ENCODE measurements around the gene WDR70. TPM values are rescaled to one million over a fixed set of nuclear protein-coding genes. Genes with fewer than 3 reads are reported as not detected.
"Not testable (repeated sequence)": the region's sequence is repeated elsewhere in the genome, so short reads cannot be mapped to it uniquely, and the experiment has no call there.

The WDR70 gene
- polyA plus RNA-seq, 3 donors, result 45.6 to 54.3 (median 47.7) TPM

DNA sequence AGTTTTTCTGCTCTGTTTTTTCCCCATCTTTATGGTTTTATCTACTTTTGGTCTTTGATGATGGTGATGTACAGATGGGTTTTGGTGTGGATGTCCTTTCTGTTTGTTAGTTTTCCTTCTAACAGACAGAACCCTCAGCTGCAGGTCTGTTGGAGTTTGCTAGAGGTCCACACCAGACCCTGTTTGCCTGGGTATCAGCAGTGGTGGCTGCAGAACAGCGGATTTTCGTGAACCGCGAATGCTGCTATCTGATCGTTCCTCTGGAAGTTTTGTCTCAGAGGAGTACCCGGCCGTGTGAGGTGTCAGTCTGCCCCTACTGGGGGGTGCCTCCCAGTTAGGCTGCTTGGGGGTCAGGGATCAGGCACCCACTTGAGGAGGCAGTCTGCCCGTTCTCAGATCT is 300.2 kb downstream of the WDR70 start:
- DNase-seq, result not testable (repeated sequence)

DNA sequence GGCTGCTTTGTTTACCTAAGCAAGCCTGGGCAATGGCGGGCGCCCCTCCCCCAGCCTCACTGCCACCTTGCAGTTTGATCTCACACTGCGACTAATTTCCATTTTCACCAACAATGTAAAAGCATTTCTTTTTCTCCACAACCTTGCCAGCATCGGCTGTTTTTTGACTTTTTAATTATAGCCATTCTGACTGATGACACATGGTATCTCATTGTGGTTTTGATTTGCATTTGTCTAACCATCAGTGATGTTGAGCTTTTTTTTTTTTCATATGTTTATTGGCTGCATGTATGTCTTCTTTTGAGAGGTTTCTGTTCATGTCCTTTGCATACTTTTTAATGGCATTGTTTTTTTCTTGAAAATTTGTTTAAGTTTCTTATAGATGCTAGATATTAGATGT is 300.8 kb downstream of the WDR70 start:
- not testable (repeated sequence) for DNase-seq

DNA sequence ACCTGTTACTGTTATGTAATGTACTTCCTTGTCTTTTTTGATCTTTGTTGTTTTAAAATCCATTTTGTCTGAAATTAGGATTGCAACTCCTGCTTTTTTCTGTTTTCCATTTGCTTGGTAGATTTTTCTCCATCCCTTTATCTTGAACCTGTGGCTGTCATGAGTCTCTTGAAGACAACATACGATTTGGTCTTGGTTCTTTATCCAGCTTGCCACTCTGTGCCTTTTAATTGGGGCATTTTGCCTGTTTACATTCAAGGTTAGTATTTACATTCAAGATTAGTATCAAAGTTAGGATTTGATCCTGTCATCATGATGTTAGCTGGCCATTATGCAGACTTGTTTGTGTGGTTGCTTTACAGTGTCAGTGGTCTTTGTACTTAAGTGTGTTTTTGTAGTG is 304.0 kb downstream of the WDR70 start:
- DNase-seq, result no peak

DNA sequence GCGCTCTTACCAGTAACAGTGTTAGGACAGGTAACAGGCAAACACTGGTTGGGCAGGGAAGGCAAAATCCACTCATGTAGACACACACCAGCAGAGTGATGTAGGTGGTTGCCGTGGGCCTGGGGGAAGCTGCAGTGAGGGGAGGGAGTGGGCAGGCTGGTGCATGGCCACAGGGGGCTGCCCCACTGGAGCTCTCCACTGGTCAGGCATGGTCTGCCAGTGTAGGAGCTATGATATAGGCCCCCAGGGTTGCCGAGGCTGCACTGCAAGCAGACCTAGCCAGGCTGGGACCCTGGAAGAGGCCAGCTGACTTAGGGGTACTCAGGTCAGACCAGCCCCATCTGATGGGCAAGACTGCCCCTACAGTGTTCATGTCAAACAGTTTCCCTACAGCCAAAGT is 306.1 kb downstream of the WDR70 start:
- DNase-seq, result no peak

DNA sequence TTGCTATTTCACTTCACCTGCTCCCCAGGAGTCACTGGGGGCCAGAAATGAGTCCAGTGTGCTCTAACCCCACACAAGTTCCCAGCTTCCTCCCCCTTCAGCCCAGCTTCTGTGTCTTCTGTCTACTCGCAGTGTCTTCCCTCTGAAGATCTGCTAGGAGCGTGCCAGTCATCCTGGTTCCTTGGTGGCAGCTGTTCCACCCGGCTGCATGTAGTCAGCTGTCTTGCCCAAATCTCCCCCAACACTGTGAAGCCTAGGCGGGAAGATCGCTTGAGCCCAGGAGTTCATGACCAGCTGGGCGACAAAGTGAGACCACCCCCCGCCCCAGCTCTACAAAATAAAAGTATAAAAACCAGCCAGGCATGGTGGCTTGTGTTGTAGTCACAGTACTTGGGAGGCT is 306.7 kb downstream of the WDR70 start:
- no peak for DNase-seq

DNA sequence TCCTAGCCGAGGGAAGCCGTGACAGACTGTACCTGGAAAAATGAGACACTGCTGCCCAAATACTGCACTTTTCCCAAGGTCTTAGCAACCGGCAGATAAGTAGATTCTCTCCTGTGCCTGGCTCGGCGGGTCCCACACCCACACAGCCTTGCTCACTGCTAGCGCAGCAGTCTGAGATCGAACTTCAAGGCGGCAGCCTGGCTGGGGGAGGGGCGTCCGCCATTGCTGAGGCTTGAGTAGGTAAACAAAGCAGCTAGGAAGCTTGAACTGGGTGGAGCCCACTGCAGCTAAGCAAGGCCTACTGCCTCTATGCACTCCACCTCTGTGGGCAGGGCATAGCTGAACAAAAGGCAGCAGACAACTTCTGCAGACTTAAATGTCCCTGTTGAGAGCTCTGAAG is 309.8 kb downstream of the WDR70 start:
- DNase-seq, result not testable (repeated sequence)

DNA sequence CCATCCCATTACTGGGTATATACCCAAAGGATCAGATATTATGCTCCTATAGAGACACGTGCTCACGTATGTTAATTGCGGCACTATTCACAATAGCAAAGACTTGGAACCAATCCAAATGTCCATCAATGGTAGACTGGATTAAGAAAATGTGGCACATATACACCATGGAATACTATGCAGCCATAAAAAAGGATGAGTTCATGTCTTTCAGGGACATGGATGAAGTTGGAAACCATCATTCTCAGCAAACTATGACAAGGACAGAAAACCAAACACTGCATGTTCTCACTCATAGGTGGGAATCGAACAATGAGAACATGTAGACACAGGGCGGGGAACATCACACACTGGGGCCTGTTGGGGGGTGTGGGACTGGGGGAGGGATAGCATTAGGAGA is 315.2 kb downstream of the WDR70 start:
- DNase-seq, result not testable (repeated sequence)

DNA sequence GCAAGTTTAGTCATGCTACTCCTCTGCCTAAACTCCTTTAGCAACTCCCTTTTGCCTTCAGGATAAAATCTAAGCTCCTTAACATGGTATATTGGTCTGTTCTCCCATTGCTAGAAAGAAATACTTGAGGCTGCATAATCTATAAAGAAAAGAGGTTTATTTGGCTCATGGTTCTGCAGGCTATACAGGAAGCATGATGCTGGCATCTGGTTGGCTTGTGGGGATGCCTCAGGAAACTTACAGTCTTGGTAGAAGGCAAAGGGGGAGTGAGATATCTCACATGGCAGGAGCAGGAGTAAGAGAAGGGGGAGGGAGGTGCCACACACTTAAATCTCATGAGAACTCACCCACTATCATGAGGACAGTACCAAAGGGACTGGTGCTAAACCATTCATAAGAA is 315.7 kb downstream of the WDR70 start:
- no peak for DNase-seq

DNA sequence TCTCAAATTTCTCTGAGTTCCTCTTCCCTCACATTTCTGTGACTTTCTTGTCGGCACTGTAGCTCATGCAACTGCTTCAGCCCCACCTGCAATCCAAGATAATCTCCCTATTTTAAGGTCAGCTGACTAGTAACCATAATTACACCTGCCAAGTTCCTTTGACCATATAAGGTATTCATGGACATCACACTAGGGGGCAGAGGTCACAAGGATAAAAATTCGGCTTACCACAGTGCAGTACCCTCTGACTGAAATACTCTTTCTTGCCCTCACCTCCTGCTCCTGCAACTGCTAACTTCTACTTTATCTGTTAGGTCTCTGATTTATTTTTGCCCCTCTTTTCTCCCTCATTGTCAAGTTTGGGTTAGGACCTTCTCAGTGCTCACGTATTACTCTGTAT is 316.5 kb downstream of the WDR70 start:
- DNase-seq, result no peak

DNA sequence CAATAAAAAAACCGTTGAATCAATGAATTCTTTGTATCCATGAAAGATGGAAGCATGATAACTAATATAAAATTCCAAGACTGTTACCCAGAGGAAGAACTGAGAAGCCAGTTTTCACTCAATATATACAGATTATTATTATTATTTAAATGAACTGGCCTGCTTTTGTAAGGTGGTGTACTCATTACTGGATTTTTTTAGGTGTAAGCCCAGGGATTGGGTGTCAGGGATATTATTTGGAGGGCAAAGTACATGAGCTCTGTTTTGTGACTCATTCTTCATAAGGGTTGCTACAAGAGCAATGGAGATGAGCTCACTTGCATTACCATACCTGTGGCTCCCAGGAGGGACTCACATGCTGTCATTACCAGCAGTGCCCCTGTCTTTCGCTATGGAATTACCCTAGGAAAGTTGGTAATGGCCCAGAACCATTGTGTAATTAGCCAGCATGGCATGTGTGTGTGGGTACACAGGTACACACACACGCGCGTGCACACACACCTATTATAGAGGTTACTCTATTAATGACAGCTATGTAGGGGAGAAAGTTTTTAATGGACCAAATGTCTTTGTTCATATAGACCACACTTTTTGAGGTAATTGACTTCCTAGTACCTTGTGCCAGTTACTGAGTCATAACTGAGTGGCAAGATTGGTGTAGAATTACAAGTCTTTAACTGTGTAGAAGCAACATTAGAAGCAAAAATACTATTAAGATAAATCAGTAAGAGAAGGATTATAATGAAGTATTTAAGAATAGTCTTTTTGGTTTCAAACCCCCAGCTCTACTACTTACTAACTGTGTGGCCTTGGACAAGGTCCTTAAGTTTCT is 317.3 kb downstream of the WDR70 start:
- DNase-seq, result no peak

DNA sequence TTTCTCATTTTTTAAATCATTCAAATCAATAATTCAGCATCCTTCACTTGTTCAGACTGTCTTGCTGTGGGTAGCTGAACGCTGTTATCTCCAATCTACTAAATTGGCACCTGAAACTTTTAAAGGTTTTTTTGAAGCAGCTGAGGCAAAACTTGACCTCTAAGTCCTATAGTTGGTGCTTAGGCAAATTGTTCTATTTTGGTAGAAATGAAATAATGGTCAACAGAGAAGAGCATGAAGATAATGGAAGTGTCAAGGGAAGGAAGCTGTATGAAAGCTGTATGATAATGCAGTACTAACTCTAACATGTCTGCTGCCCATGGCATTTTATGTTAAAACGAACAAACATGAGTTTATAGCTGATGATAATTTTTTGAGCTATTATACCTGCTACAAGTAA is 322.8 kb downstream of the WDR70 start:
- DNase-seq, result no peak

DNA sequence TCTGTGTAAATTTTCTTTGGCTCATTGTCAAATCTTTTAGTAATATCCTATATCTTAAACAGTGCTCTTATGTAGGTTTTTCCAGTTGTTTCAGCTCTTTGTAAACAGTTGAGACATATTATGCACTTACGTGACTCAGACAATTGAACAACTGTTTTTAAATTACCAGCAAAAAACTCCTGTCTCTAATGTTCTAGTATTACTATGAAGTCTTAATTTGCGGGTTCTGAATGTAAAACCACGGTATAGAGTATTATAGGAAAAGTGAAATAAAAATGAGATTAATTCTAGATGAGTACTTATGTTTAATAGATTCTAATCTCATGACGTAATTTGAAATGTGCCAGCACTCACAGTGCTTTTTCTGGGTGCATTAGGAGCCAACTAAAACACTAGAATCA is 324.7 kb downstream of the WDR70 start:
- DNase-seq, result no peak

DNA sequence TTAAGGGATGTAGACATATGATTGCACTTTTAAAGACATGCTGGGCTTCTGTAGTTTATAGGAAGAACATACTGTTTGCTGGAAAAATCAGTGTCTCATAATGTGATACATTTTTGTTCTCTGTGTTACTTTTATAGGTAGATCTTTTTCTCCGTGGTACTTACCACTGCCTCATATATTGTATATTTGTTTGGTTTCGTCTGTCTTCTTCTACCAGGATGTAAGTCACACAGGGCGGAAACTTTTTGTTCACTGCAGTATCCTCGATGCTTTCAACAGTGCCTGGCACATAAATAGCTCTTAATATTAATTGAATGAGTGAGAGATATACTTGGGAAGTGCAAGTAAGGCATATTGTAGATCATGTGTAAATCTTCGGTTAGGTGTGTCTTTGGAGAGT is 325.3 kb downstream of the WDR70 start:
- no peak for DNase-seq

DNA sequence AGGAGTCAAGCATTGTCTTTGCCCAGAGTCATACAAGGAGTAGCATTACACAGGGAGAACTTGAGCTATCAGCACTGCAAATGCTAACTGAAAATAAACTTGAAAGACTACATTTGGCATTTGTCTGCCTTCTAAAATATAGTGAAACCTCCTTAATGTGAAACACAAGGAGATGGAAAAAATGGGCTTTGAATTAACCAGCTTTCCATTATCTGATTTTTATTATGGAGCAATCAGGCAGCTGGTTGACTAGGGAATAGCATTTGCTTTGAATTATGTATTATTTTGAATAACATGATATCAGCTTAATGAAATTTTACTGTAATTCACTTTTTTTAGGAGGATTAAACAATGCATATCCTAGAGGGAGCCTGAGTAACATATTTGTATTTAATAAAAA is 329.9 kb downstream of the WDR70 start:
- no peak for DNase-seq

DNA sequence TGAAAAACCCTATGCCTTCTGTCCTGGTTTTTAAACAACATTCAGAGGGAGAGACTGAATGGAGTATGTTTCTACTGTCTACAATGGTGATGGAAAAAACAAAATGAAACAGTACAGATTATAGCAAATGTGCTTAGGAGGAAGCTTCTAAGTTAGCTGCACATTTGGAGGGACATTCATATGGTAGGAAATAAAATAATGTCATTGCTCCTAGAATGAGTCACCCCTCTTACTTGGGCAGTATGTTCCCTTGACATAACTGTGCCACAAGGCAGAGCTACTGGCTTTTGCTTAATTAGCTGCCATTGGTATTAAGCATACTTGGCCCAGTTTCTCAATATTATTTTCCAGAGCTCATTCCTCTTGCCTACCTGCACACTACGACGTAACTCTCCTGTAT is 331.8 kb downstream of the WDR70 start:
- DNase-seq, result no peak

DNA sequence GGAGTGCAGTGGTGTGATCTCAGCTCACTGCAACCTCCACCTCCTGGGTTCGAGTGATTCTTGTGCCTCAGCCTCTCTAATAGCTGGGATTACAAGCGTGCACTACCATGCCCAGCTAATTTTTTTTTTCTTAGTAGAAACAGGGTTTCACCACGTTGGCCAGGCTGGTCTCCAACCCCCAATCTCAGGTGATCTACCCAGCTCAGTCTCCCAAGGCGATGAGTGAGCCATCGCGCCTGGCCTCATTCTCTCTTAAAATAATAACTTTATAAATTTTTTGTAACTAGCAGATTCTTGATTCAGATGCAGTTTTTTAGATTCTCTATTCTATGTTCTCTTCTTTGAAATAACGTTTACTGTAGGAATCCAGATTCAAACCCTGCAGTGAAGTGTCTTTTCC is 333.6 kb downstream of the WDR70 start:
- no peak for DNase-seq

DNA sequence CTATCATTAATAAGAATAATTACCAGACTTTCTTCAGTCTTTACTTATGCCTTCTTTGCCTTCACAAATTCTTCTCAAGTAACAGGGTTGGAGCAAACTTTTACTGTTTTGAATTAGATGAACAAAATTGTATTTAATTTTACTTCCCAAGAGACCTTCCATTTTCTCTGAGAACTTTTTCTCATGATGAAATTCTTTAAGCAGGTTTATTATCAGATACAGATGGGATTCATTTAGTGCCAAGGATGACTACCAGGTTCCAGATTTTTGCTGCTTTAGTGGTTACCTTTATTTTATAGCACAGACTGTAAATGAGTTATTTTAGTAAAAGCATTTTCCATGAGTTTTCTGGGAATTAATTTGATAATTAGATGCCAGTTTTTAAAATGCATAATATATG is 335.6 kb downstream of the WDR70 start:
- no peak for DNase-seq

DNA sequence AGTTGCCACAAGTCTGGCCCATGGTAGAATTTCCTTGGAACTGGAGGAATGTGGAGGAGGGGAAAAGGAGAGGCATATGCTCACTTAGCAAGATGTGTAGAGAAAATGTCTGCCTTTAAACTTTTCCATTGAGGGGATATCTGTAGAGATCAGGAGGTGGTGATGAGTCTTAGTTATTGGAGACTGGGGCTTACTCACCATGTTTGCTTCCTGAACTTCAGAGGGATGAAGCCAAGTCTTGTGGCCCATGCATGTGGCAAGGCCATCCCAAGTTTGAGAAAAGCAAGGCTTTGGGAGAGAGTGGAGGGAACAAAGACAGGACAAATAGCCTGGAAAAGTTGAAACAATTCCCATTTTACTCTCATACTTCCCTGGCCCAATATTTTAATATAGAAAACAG is 336.2 kb downstream of the WDR70 start:
- no peak for DNase-seq

DNA sequence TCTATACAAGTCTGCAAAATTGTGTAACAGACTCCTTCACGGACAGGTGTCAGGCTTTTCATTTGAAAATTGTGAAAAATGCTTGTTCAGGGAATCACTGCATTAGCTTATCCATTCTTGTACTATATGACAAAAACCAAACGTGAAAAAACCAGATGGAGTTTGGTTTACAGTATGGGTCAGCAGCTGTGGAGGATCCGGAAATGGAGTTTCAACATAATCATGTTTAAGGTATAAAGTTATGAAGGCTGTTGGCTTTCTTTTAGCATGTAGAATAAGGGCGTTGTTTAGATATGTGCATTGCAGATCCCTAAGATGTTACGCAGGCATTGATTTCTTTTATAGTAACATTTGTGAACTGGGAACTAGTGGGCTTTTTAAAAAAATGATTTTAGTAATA is 336.9 kb downstream of the WDR70 start:
- DNase-seq, result no peak

DNA sequence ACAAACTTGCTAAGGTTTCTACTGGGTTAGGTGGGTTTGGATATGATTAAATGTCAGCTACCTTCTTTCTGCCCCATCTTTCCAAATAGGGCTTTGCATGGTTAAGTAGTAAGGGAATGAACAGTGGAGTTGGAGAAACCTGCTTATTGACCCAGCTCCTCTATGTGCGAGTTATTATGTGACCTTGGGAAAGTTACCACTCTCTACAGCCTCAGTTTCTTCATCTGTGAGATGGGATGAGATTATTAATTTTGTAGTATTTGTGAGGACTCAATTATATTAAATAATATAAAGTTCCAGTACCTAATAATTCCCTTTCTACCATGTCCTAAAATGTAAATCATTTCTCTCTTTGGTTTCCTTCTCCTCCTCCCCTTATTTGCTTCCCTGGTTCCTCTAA is 337.3 kb downstream of the WDR70 start:
- DNase-seq, result no peak

DNA sequence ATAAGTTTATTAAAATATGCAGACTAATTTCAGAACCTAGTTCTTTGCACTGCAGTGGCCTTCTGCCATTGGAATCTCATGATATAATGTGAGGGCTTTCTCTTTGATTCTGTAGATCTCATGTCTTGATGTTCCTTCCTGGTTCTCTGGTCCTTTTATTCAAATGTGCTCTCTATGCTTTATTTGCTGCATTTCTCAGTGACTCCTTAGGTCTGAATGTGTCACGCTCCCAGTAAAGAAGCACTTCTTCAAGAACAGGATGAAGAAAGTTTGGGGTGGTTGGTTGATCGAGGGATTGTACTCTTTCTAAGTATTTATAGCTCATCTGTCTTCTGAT is 338.1 kb downstream of the WDR70 start:
- DNase-seq, result no peak

DNA sequence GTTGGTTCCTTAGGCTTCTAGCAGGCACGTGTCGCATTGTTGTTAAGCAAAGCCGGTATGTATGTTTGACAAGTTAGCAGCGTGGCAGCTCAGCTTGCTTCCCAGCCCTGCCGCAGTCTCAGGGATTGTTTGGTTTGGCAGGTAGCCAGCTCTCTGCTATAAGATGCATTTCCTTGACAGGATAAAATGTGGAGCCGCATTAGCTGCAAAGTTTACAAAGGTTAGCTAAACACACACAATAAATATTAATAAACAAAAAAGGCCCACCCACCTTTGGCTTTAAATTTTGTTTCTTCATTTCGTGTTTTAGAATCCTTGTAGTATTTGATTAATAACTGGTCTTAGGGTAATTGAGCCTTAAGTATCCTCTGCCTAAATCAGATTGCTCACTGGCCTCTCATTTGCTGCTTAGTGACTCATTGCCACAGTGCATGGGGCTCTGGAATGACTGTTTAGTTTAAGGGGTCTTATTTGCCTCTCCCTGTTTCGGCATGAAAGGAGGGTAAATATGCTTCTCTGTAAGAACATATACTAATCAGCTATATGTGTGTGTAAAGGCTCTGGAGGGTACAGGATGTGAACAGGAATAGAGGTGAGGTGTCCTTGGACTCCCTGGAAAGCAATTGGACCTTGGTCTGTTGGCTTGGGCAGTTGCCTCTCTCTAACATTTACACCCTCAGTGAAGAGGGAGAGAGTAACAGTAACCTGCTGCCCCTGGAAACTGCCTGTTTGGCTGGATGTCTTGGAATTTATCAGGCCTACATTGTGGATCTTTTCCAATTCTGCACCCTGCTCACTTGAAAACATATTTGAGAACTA is 338.7 kb downstream of the WDR70 start:
- DNase-seq, result peak; percentile 91

DNA sequence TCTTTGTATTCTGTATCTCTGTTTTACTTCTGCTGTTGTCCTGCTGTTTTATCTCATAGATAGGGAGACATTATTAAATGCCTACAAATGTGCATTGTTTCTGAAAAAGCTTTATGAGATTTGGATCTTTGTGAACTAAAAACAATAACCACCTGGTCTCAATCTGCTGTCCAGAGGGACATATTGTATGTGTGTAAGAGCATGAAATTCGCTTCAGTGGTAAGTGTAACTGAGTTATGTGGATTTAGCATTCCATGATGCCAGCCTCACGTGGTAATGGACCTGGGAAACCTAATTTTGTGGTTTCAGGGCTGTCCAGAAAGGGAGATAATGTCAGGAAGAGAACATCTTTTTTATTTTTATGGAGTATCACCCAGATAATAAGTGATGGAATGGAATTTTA is 341.4 kb downstream of the WDR70 start:
- no peak for DNase-seq

DNA sequence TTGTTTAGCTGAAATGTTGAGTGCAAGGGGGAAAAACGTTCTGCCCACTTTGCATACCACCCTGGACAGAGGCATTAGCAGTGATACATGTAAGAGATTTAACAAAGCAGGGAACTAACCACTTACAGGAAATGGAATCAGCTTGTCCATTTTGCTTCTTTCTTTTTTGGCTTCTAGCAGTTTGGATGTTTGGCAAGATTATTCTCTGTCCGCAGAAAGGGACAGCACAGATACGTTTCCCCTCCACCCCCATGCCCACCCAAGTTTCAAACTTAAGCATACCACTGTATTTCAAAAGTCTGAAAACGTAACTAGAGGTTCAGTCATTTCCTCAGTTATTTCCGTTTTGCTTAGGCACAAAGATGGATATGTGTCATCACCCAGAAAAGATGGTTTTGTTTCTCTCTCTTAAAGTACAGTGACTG is 342.3 kb downstream of the WDR70 start:
- DNase-seq, result no peak

Measured in renal pelvis (tissue), 4 donors.